HepG2 (cell line): ENCODE measurements around the gene CYB5R3. TPM values are rescaled to one million over a fixed set of nuclear protein-coding genes. Genes with fewer than 3 reads are reported as not detected.

Experiments used
- ATAC-seq: fragments of 200-7000 bp; cut with Tn5 transposase; 3 replicates; pipeline ENCODE4 v1.9.1; 2020; ENCODE audit warnings: mild to moderate bottlenecking, moderate library complexity
- BruUV-seq: library from RNA; stranded (reverse); fragments of 400-500 nt; replicated peaks from 2 replicates; lab custom pipeline; 2021; lab: Mats Ljungman, UMichigan
- CTCF ChIA-PET: fragments of 300-600 bp; formaldehyde crosslinking; extraction: SDS; loops from one replicate; lab custom pipeline; 2021; ENCODE audit warnings: low total read pairs, inconsistent platforms, low intra/inter-chr PET ratio; lab: Yijun Ruan, JAX
- POLR2A ChIA-PET: fragments of 350-600 bp; sonication (Branson Sonifier 250); formaldehyde crosslinking; loops from one replicate; lab custom pipeline; 2020; ENCODE audit warnings: antibody characterized with exemption, inconsistent platforms; lab: Yijun Ruan, JAX
- DNase-seq: peaks from one replicate; pipeline ENCODE4 v3.0.0-alpha.2; 2015; ENCODE audit warnings: low spot score
- FAIRE-seq: peaks from 3 replicates; lab custom pipeline; 2011; peaks lifted over from hg19 to GRCh38; lab: Jason Lieb, UNC
- H2AFZ ChIP-seq: one replicate; pipeline ENCODE4 v1.6.1; 2011; ENCODE audit warnings: low read length, inconsistent platforms
- H3K27ac ChIP-seq: fragments of 300-600 bp; 3 replicates; pipeline ENCODE4 v1.8.0; 2011; ENCODE audit warnings: mixed run types, mild to moderate bottlenecking, mixed read lengths, low read length, inconsistent platforms; ENCODE audit not compliant: insufficient read depth; ENCODE audit errors: extremely low read length
- H3K27me3 ChIP-seq, 2 experiments: fragments of 200-600 bp in 1 of 2; 2 replicates in 1 of 2; 3 replicates in 1 of 2; pipeline versions ENCODE4 v1.6.0 to v1.8.0; 2011; ENCODE audit warnings: low read length in 2 of 2, mild to moderate bottlenecking in 2 of 2, moderate library complexity in 2 of 2, inconsistent platforms in 1 of 2; ENCODE audit not compliant: insufficient read depth in 2 of 2, control insufficient read depth in 1 of 2
- H3K36me3 ChIP-seq, 2 experiments: fragments of 200-600 bp in 1 of 2; replicated peaks in 1 of 2; 2 replicates in 1 of 2; 3 replicates in 1 of 2; pipeline versions ENCODE4 v1.5.1 to v1.8.0; 2011; ENCODE audit warnings: low read length in 2 of 2, inconsistent platforms in 1 of 2; ENCODE audit not compliant: insufficient read depth in 2 of 2, control insufficient read depth in 1 of 2
- H3K4me1 ChIP-seq: 2 replicates; pipeline ENCODE4 v1.5.1; 2012; ENCODE audit warnings: low read length, inconsistent platforms; ENCODE audit not compliant: insufficient read depth
- H3K4me2 ChIP-seq: 2 replicates; pipeline ENCODE4 v1.6.0; 2011; ENCODE audit warnings: low read depth, low read length, inconsistent platforms
- H3K4me3 ChIP-seq, 3 experiments: fragments of 200-600 bp in 1 of 3; sonication (generic), shearing (Covaris generic) in 1 of 3; replicated peaks in 1 of 3; 2 replicates each; pipeline ENCODE4 v1.5.1; 2011 to 2016; ENCODE audit warnings: low read length in 3 of 3, inconsistent platforms in 2 of 3, low read depth in 2 of 3, mild to moderate bottlenecking in 2 of 3, control low read depth in 1 of 3, mixed read lengths in 1 of 3; ENCODE audit not compliant: insufficient read depth in 1 of 3
- H3K79me2 ChIP-seq: one replicate; pipeline ENCODE4 v1.6.1; 2011; ENCODE audit warnings: low read length, inconsistent platforms; ENCODE audit not compliant: insufficient read depth
- H3K9ac ChIP-seq: 2 replicates; pipeline ENCODE4 v1.6.0; 2011; ENCODE audit warnings: mild to moderate bottlenecking, low read depth, low read length, inconsistent platforms; ENCODE audit not compliant: insufficient read depth
- H3K9me3 ChIP-seq: 2 replicates; pipeline ENCODE4 v1.5.1; 2012; ENCODE audit warnings: mild to moderate bottlenecking, low read length
- H4K20me1 ChIP-seq: 2 replicates; pipeline ENCODE4 v1.6.0; 2011; ENCODE audit warnings: inconsistent platforms, mild to moderate bottlenecking, low read length, moderate library complexity; ENCODE audit not compliant: insufficient read depth
- ESRRA ChIP-seq: sonication (generic); formaldehyde crosslinking; IDR thresholded peaks from 2 replicates; pipeline ENCODE4 v1.5.1; 2020; ENCODE audit warnings: mild to moderate bottlenecking, low read depth, missing genetic modification reagents
- EZH2 ChIP-seq: conservative IDR thresholded peaks from 2 replicates; pipeline ENCODE4 v1.6.1; 2012; ENCODE audit warnings: mild to moderate bottlenecking, low read depth, low read length, moderate library complexity
- FOSL1 ChIP-seq: sonication (generic); formaldehyde crosslinking; IDR thresholded peaks from 2 replicates; pipeline ENCODE4 v1.9.0; 2021; ENCODE audit warnings: missing genetic modification reagents, borderline replicate concordance
- FOXP4 ChIP-seq: sonication (generic); formaldehyde crosslinking; IDR thresholded peaks from 2 replicates; pipeline ENCODE4 v1.4.0; 2020; ENCODE audit warnings: missing genetic modification reagents
- KIAA2018 ChIP-seq: sonication (generic); formaldehyde crosslinking; IDR thresholded peaks from 2 replicates; pipeline ENCODE4 v1.5.0; 2020; ENCODE audit warnings: mild to moderate bottlenecking, missing genetic modification reagents, borderline replicate concordance
- MED8 ChIP-seq: sonication (generic); formaldehyde crosslinking; IDR thresholded peaks from 2 replicates; pipeline ENCODE4 v1.8.1; 2023; ENCODE audit warnings: mild to moderate bottlenecking, missing genetic modification reagents; ENCODE audit not compliant: insufficient replicate concordance
- ZNF775 ChIP-seq: sonication (generic); formaldehyde crosslinking; IDR thresholded peaks from 2 replicates; pipeline ENCODE4 v1.4.0; 2020; ENCODE audit warnings: missing genetic modification reagents, mild to moderate bottlenecking, moderate library complexity, borderline replicate concordance
- WGBS: methylation state at CpG from one replicate; pipeline ENCODE4 v1.1.6; 2017; ENCODE audit warnings: low lambda C conversion rate; 5-methylcytosine and 5-hydroxymethylcytosine counted together
- in situ Hi-C: cut with HindIII; loops from 2 replicates; pipeline ENCODE4 v1.10.0; 2017; ENCODE audit warnings: low pct_unique_long_range_greater_than_20kb; ENCODE audit not compliant: extremely low pct_ligation_motif_present
- intact Hi-C: fragments of 100-400 bp; cut with micrococcal nuclease; formaldehyde crosslinking; loops from one replicate; pipeline ENCODE4 v1.10.0; 2022; ENCODE audit not compliant: unreplicated experiment
- polyA plus RNA-seq, 8 experiments: library from polyadenylated mRNA; depleted of rRNA in 3 of 8; stranded (reverse) in 7 of 8; unstranded in 1 of 8; fragments of >200 nt; fragmentation: Illumina TruSeq in 4 of 8; extraction: Trizol in 4 of 8; gene quantifications; 2 replicates each; pipeline versions ENCODE4 v1.2.1 to v1.2.3, GENCODE V29; 2011 to 2016; ENCODE audit warnings: low read depth in 4 of 8, missing spikeins in 1 of 8, mixed read lengths in 1 of 8; ENCODE audit not compliant: insufficient read depth in 1 of 8
- total RNA-seq, 5 experiments: library from RNA; depleted of rRNA; stranded (reverse); fragments of >200 nt; fragmentation: Illumina TruSeq; extraction: Trizol; gene quantifications; 2 replicates each; pipeline ENCODE4 v1.2.3, GENCODE V29; 2016; ENCODE audit warnings: low read depth in 1 of 5
- TF ChIP-seq, protein P1 (sequence below): IDR thresholded peaks from 2 replicates; pipeline ENCODE4 v1.6.1; 2016

The CYB5R3 gene
- total and polyA plus RNA-seq, 2 of the 13 experiments (the other 11 are each of a cell fraction or from before 2014, with no cell fraction given) = 32.4 to 305 TPM

- H3K27ac ChIP-seq = no peak overlapping the region
- H3K27me3 ChIP-seq = no peaks in the 10 kb centered on the region
- no peaks in the 10 kb centered on the region for H4K20me1 ChIP-seq
- H3K4me1 ChIP-seq = peaks cover 7% of the 10 kb centered on the region
- no TSS peak for BruUV-seq
- no peaks in the 10 kb centered on the region for H3K9me3 ChIP-seq
- no peak overlapping the region for H2AFZ ChIP-seq
- ChIA-PET POLR2A (no interaction called here), CTCF (no interaction called here)
- DNase-seq = no peak
- intact Hi-C loops (no loop called here), in situ Hi-C loops (no loop called here)
- no peak for ATAC-seq
- H3K36me3 ChIP-seq = peaks cover 56 to 90% of the 10 kb centered on the region in 2 experiments
- TF ChIP-seq, protein P1, sequence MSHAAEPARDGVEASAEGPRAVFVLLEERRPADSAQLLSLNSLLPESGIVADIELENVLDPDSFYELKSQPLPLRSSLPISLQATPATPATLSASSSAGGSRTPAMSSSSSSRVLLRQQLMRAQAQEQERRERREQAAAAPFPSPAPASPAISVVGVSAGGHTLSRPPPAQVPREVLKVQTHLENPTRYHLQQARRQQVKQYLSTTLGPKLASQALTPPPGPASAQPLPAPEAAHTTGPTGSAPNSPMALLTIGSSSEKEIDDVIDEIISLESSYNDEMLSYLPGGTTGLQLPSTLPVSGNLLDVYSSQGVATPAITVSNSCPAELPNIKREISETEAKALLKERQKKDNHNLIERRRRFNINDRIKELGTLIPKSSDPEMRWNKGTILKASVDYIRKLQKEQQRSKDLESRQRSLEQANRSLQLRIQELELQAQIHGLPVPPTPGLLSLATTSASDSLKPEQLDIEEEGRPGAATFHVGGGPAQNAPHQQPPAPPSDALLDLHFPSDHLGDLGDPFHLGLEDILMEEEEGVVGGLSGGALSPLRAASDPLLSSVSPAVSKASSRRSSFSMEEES (CRISPR knock-in tag) = no peak
- TF ChIP-seq EZH2 (no peak), ZNF775 (CRISPR knock-in tag) (no peak), ESRRA (no peak), MED8 (CRISPR knock-in tag) (no peak), FOSL1 (CRISPR knock-in tag) (no peak), FOXP4 (no peak), KIAA2018 (CRISPR knock-in tag) (no peak)
- peaks cover 9% of the 10 kb centered on the region for H3K79me2 ChIP-seq
- no peak overlapping the region for H3K4me2 ChIP-seq
- no peak overlapping the region for H3K9ac ChIP-seq
- FAIRE-seq = no peak
- no peak overlapping the region for H3K4me3 ChIP-seq
- 100% methylated on average over 5 of the region's 5 CpGs for WGBS
Observed at GRCh38 chr22:42596336-42596735, 52.9 kb downstream of the CYB5R3 start.
